HG03521 (cell line): ENCODE results near the gene PTPRN2.

Source experiments
- ATAC-seq: cut with Tn5 transposase; IDR thresholded peaks from one replicate; pipeline ENCODE4 v1.9.1; 2021; ENCODE audit warnings: mild to moderate bottlenecking, moderate library complexity; ENCODE audit not compliant: unreplicated experiment

Gene PTPRN2

GRCh38 chr7:158329686-158330085, 257.9 kb downstream of the PTPRN2 start:
- no peak for ATAC-seq

GRCh38 chr7:158329014-158329610, 258.5 kb downstream of the PTPRN2 start:
- ATAC-seq: no peak

DNA sequence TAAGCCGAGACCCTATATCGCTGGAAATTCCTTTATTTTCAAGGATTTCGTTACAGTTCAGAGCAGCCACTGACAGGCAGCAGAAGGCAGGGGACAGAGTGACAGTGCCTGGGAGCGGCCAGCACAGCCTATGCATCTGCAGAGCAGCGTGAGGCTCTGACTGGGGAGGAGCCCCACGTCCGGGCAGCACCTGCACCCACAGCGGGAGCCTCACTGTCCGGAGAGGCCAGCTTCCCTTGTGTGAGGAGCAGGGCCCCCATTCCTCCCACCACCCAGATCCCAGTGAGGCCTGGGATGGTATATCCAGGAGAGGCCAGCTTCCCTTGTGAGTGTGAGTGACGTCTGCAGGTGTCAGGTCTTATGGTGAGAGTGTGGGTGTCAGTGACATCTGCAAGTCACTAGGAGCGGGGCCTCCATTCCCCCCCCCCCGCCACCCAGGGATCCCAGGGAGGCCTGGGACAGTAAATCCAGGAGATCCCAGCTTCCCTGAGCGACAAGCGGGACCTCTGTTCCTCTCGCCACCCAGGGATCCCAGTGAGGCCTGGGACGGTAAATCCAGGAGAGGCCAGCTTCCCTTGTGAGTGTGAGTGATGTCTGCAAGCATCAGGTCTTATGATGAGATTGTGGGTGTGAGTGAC, 259.1 kb downstream of the PTPRN2 start:
- no peak for ATAC-seq

- ATAC-seq: no peak
Observed at GRCh38 chr7:158327571-158328180, 259.9 kb downstream of the PTPRN2 start.

DNA sequence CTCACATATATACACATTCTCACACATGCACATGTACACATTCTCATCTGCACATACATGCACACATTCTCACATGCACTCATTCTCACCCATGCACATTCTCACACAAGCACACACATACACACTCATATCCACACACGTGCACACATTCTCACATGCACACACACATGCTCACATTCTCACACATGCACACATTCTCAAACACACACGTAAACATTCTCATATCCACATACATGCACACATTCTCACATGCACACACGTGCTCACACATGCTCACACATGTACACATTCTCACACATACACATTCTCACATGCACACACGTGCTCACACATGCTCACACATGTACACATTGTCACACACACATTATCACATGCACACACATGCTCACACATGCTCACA, 260.6 kb downstream of the PTPRN2 start:
- no peak for ATAC-seq

GRCh38 chr7:158325530-158326381, 261.9 kb downstream of the PTPRN2 start:
- ATAC-seq: no peak

- no peak for ATAC-seq
Observed at GRCh38 chr7:158324397-158325360, 262.9 kb downstream of the PTPRN2 start.

DNA sequence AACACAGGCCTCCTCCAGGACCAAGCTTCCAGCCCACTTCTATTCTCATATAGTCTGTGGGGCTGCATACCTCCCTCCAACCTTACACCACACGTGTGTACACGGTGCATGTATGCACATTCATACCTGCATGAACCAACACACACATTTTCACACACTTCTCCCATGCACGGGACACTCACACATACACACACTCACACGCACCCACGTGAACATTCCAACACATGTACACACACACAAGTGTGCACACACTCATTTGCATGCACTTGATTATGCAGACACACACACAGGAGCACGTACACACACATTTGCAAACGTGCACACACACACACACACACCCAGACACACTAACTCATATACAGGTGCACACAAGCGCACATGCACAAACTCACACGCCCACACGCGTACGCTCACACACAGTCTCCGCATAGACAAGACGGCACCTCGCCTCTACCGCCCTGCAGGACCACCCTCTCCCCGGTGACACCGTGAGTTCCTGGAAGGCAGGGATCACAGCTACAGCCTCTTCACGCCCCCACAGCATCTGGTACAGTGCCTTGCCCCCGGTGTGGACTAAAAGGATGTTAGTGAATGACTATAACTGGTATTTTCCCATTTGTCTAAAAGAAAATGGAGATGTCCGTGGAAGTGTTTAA, 263.8 kb downstream of the PTPRN2 start:
- no peak for ATAC-seq

- no peak for ATAC-seq
Observed at GRCh38 chr7:158322616-158323530, 264.8 kb downstream of the PTPRN2 start.

DNA sequence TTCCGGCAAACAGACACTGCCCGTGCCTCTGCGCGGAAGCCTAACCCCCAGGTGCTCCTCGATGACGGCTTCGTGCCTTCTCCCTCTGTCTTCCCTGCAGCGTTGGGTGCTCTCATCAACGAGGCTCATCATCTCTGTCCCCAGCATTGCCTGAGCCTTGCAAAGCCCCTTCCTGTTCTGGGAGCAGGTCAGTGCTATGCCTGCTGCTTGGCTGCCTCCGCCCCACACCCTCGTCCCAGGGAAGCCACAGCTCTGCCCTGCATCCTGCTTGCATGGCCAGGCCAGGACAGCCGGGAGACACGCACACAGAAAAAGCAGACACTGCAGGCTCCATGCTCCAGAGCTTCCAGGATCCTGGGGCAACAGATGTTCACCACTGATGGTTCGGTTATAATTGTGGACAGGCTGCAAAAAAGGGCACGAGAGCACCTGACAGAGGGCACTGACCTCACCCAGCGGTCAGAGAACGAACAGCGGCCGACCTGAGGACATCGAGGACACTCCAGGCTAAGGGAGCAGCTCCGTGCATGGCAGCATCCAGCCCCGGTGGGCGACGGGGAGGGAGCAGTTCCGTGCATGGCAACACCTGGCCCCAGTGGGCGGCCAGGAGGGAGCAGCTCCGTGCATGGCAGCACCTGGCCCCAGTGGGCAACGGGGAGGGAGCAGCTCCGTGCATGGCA, 265.5 kb downstream of the PTPRN2 start:
- no peak for ATAC-seq

GRCh38 chr7:158321056-158321700, 266.4 kb downstream of the PTPRN2 start:
- no peak for ATAC-seq

DNA sequence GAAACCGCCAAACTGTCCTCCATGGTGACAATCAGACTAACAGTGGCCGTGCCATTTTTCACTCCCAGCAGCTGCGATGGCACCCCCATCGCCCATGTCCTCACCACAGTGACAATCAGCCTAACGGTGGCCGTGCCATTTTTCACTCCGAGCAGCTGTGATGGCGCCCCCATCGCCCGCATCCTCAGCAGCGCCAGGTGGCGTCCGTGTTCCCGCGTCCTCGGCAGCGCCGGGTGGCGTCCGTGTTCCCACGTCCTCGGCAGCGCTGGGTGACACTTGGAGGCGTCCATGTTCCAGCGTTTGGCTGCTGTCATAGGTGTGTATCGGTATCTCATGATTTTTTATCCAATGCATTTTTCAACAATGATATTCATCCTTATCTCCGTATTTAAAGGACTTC, 267.3 kb downstream of the PTPRN2 start:
- ATAC-seq: no peak

DNA sequence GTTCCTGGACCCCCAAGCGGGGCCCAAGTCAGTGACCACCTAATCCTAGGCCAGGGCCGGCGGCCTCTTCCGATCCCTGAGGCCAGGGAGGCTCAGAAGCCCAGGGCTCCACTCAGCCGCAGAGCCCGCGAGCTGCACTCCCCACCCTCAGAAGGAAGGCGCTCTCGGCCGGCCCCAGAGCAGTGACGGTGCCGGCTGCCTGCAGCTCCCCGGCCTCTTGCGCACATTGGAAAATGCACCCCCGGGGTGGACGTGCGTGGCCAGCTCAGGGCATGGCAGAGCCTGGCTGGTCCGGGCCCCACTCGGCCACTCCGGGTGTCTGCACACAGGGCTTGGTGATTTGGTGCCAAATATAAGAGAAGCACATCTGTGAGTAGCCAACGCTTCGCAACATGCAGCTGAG, 269.1 kb downstream of the PTPRN2 start:
- no peak for ATAC-seq

DNA sequence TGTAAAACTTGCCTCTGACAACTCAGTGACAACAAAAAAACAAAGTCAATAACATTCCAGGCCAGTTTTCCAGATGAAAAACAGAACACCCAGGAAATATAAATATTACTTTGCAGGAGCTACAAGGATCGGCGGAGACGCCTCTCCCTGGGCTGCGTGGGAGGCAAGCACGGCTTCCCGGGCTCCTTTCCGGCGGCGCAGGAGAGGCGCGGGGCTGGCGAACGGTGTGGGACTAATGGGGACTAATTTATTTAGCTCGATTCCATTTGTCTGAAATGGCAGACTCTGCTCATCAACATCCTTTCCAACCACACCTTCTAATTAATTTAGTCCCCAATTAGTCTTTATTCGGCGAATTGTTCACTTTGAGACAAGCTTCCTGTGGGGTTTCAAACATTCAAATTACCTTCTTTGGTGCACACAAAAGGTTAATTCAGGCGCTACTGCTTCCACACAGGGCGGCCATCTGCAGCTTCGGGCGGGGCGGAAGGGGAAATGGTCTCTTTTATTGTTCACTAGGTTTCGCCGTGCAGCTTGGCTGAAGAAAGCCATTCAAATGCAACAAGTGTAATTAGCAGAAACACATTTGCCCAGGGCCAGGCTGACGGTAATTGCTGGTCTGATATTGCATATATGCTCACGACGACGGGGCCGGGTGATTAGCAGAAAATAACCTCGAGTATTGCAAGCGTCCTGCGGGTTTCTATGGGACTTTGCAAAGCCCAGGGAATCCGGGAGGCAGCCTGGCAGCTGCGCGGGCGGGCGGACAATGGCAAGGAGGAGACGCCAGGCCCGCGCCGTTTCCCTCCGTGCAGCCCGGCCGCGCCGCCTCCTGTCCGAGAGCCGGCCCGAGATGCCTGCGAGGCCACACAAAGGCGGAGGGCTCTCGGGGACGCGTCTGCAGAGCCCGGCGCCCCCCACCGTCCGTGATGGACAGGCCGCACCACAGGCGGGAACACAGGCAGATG, 270.1 kb downstream of the PTPRN2 start:
- ATAC-seq: no peak

- no peak for ATAC-seq
Observed at GRCh38 chr7:158316466-158317031, 271.1 kb downstream of the PTPRN2 start.

- ATAC-seq: no peak
Observed at GRCh38 chr7:158315881-158316280, 271.7 kb downstream of the PTPRN2 start.
